Neuronal stem cell (in vitro differentiated cells): Measurements from ENCODE around the gene ESD.

Experiments
- DNase-seq: peaks from one replicate; pipeline ENCODE4 v3.0.0-alpha.2; 2013; ENCODE audit warnings: low spot score
- H2AFZ ChIP-seq: one replicate; pipeline ENCODE4 v1.6.1; 2013; ENCODE audit warnings: mild to moderate bottlenecking, low read length, inconsistent platforms
- H2AK5ac ChIP-seq: 2 replicates; pipeline ENCODE4 v1.6.1; 2013; ENCODE audit warnings: low read depth, mild to moderate bottlenecking, inconsistent platforms, low read length, moderate library complexity, mixed read lengths
- H2BK120ac ChIP-seq: 2 replicates; pipeline ENCODE4 v1.6.1; 2013; ENCODE audit warnings: low read depth, mild to moderate bottlenecking, inconsistent platforms, low read length, moderate library complexity, mixed read lengths
- H2BK12ac ChIP-seq: one replicate; pipeline ENCODE4 v1.6.1; 2013; ENCODE audit warnings: low read length, inconsistent platforms
- H2BK15ac ChIP-seq: 2 replicates; pipeline ENCODE4 v1.6.1; 2013; ENCODE audit warnings: mild to moderate bottlenecking, low read length, inconsistent platforms, mixed read lengths
- H2BK5ac ChIP-seq: one replicate; pipeline ENCODE4 v1.6.1; 2013; ENCODE audit warnings: inconsistent platforms, mild to moderate bottlenecking, low read length, moderate library complexity
- H3K14ac ChIP-seq: one replicate; pipeline ENCODE4 v1.6.1; 2013; ENCODE audit warnings: low read length, inconsistent platforms
- H3K18ac ChIP-seq: 2 replicates; pipeline ENCODE4 v1.6.1; 2013; ENCODE audit warnings: low read length, inconsistent platforms
- H3K23ac ChIP-seq: 2 replicates; pipeline ENCODE4 v1.6.1; 2013; ENCODE audit warnings: low read depth, mild to moderate bottlenecking, mixed read lengths, low read length, inconsistent platforms; ENCODE audit not compliant: poor library complexity
- H3K27ac ChIP-seq: replicated peaks from 3 replicates; pipeline ENCODE4 v1.5.1; 2013; ENCODE audit warnings: low read length, inconsistent platforms
- H3K27me3 ChIP-seq, 3 experiments: 2 replicates each; pipeline ENCODE4 v1.6.1; 2013; ENCODE audit warnings: low read length in 3 of 3, mild to moderate bottlenecking in 2 of 3, inconsistent platforms in 1 of 3, low read depth in 1 of 3, mixed read lengths in 1 of 3, moderate library complexity in 1 of 3; ENCODE audit not compliant: control insufficient read depth in 3 of 3, insufficient read depth in 3 of 3
- H3K36me3 ChIP-seq, 2 donors: replicated peaks in 1 of 2; 2 replicates each; pipeline ENCODE4 v1.6.1; 2013; ENCODE audit warnings: low read length in 2 of 2; ENCODE audit not compliant: control insufficient read depth in 2 of 2, insufficient read depth in 2 of 2
- H3K4ac ChIP-seq: 2 replicates; pipeline ENCODE4 v1.6.1; 2013; ENCODE audit warnings: inconsistent platforms, mild to moderate bottlenecking, low read length, moderate library complexity
- H3K4me1 ChIP-seq, 2 donors: 1 replicate in 1 of 2; 2 replicates in 1 of 2; pipeline ENCODE4 v1.6.1; 2013; ENCODE audit warnings: low read length in 2 of 2, low read depth in 1 of 2; ENCODE audit not compliant: control insufficient read depth in 2 of 2, insufficient read depth in 1 of 2
- H3K4me2 ChIP-seq: one replicate; pipeline ENCODE4 v1.6.1; 2013; ENCODE audit warnings: mild to moderate bottlenecking, low read length, inconsistent platforms; ENCODE audit not compliant: insufficient read depth, poor library complexity, severe bottlenecking
- H3K4me3 ChIP-seq, 2 donors: 2 replicates each; pipeline ENCODE4 v1.5.1; 2013; ENCODE audit warnings: low read length in 2 of 2, mild to moderate bottlenecking in 2 of 2, inconsistent platforms in 1 of 2, moderate library complexity in 1 of 2
- H3K79me1 ChIP-seq: one replicate; pipeline ENCODE4 v1.6.1; 2013; ENCODE audit warnings: low read depth, mild to moderate bottlenecking, inconsistent platforms, low read length, moderate library complexity
- H3K9ac ChIP-seq: one replicate; pipeline ENCODE4 v1.6.1; 2013; ENCODE audit warnings: mild to moderate bottlenecking, low read depth, low read length, inconsistent platforms; ENCODE audit not compliant: poor library complexity
- H3K9me3 ChIP-seq, 2 donors: replicated peaks in 1 of 2; 2 replicates each; pipeline versions ENCODE3 to v1.6.1; 2013; ENCODE audit warnings: low read length in 2 of 2, mild to moderate bottlenecking in 2 of 2, inconsistent platforms in 1 of 2, low read depth in 1 of 2, mixed read lengths in 1 of 2, moderate library complexity in 1 of 2; ENCODE audit not compliant: control insufficient read depth in 2 of 2, insufficient read depth in 1 of 2
- H4K8ac ChIP-seq: one replicate; pipeline ENCODE4 v1.6.1; 2013; ENCODE audit warnings: low read depth, mild to moderate bottlenecking, inconsistent platforms, low read length, moderate library complexity
- H4K91ac ChIP-seq: one replicate; pipeline ENCODE4 v1.6.1; 2013; ENCODE audit warnings: low read length, low read depth, mild to moderate bottlenecking, inconsistent platforms; ENCODE audit not compliant: poor library complexity
- WGBS, 2 donors: extraction: QIAGEN DNeasy Blood & Tissue Kit; methylation state at CpG; one replicate each; pipeline ENCODE4 v1.1.7; 2013; ENCODE audit warnings: missing lambda C conversion rate in 2 of 2, mixed read lengths in 1 of 2; ENCODE audit not compliant: insufficient read length in 2 of 2, insufficient replicate concordance in 1 of 2; ENCODE audit errors: extremely low coverage in 2 of 2; 5-methylcytosine and 5-hydroxymethylcytosine counted together

ESD gene

DNA sequence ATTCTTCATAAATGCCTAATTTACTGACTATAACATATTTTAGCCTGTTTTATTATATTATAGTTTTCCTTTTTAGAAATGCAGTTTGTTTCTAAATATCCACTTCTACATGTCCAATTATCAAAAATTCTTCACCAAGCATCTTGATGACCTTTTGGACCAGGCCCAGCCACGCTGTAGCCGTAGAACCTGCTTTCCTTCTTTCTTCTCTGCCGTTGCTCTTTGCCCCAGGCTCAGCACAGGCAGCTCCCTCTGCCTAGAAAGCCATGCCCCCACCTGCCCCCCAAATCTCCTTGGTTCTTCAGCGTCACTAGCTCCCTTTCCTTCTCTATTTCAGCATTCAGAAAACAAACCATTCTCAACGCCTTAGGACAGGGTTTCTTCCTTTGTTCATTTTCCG is 65.4 kb downstream of the ESD start:
- Histone ChIP-seq H3K9ac (no peak overlapping the region), H2BK120ac (no peak overlapping the region)
- WGBS, 2 donors = no CpG with 5 or more reads among the region's 6 CpGs

DNA sequence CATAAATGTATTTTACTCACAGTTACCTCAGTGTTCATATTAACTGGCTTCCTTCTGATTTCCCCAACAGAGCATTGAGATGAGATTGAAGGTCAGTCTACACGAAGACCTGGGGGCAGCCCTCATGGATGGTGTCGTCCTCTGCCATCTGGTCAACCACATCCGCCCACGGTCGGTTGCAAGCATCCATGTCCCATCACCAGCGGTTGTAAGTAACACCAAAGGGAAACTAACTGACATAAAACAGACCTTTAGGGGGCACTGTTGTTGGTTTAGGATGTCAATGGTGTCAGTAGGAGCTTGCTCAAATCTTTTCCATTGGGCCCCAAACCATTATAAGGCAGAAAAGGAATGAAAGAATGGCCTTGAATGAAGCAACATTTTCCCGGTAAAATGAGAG is 68.2 kb downstream of the ESD start:
- H3K36me3 ChIP-seq = peaks cover 2 to 90% of the 10 kb centered on the region in 2 donors
- WGBS, 2 donors = no CpG with 5 or more reads among the region's 7 CpGs

More for the DNA sequence above, 65.4 kb downstream of the ESD start:
- Histone ChIP-seq H2AFZ (no peak overlapping the region), H3K4me2 (no peak overlapping the region), H3K18ac (no peak overlapping the region), H2AK5ac (no peak overlapping the region), H4K91ac (no peak overlapping the region), H2BK15ac (no peak overlapping the region), H2BK12ac (no peak overlapping the region), H3K9me3 (no peaks in the 10 kb centered on the region), H2BK5ac (no peak overlapping the region), H3K27me3 (no peaks in the 10 kb centered on the region), H3K36me3 (peaks cover 2 to 80% of the 10 kb centered on the region in 2 donors), H3K4me1 (no peaks in the 10 kb centered on the region), H3K79me1 (no peaks in the 10 kb centered on the region), H3K27ac (no peak overlapping the region), H3K14ac (no peak overlapping the region), H3K4me3 (no peak overlapping the region), H3K23ac (no peak overlapping the region), H3K4ac (no peak overlapping the region), H4K8ac (no peak overlapping the region)
- DNase-seq = no peak

DNA sequence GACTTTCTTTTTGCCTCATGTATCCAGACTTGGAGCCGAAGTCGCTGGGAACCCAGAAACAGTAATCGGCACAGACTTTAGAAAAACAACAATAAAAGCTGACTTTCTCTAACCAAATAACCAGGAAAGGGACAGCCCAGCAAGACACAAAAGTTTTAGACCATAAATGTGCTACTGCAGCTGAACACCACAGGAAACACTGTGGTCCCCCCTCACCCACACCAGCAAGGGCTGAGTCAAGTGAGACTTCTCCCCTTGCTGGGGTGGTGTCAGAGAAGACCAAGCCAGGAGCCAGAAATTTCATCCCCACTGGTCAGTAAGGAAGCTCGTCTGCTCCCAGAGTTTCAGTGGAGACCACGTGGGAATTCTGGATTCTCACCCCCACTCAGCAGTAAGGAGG is 70.6 kb downstream of the ESD start:
- no peak overlapping the region for H2BK120ac ChIP-seq
- no peak overlapping the region for H3K4me2 ChIP-seq
- no peak overlapping the region for H2BK15ac ChIP-seq
- no peaks in the 10 kb centered on the region for H3K79me1 ChIP-seq
- no peak overlapping the region for H3K4ac ChIP-seq
- H3K4me3 ChIP-seq = no peak overlapping the region
- H3K9ac ChIP-seq = no peak overlapping the region
- H3K14ac ChIP-seq = no peak overlapping the region
- no peak overlapping the region for H3K18ac ChIP-seq
- no peak overlapping the region for H3K23ac ChIP-seq
- no peaks in the 10 kb centered on the region for H3K27me3 ChIP-seq
- H3K27ac ChIP-seq = no peak overlapping the region
- no peaks in the 10 kb centered on the region for H3K4me1 ChIP-seq
- no peak overlapping the region for H4K8ac ChIP-seq
- H2AK5ac ChIP-seq = no peak overlapping the region
- H3K36me3 ChIP-seq = peaks cover 2 to 74% of the 10 kb centered on the region in 2 donors
- no peak overlapping the region for H2BK12ac ChIP-seq
- no CpG with 5 or more reads among the region's 5 CpGs for WGBS, 2 donors
- no peak overlapping the region for H4K91ac ChIP-seq
- no peak for DNase-seq
- no peaks in the 10 kb centered on the region for H3K9me3 ChIP-seq
- no peak overlapping the region for H2BK5ac ChIP-seq
- H2AFZ ChIP-seq = no peak overlapping the region

More for the DNA sequence above, 68.2 kb downstream of the ESD start:
- Histone ChIP-seq H3K9me3 (no peaks in the 10 kb centered on the region), H2BK15ac (no peak overlapping the region), H3K79me1 (no peaks in the 10 kb centered on the region), H3K14ac (no peak overlapping the region), H3K4me2 (no peak overlapping the region), H3K4me3 (no peak overlapping the region), H3K4ac (no peak overlapping the region), H3K23ac (no peak overlapping the region), H4K8ac (no peak overlapping the region), H3K27ac (no peak overlapping the region), H2BK120ac (no peak overlapping the region), H2BK5ac (no peak overlapping the region), H3K9ac (no peak overlapping the region), H2AK5ac (no peak overlapping the region), H3K4me1 (no peaks in the 10 kb centered on the region), H3K27me3 (no peaks in the 10 kb centered on the region), H2AFZ (no peak overlapping the region), H3K18ac (no peak overlapping the region), H4K91ac (no peak overlapping the region), H2BK12ac (no peak overlapping the region)
- no peak for DNase-seq
